NCI-H2107 treated with DMSO at 0.1 percent for 48 hours (cell line): Measurements from ENCODE around the gene CPNE4.

ENCODE experiments used
- DNase-seq: peaks from one replicate; lab custom pipeline; 2025; ENCODE audit not compliant: unreplicated experiment; lab: John Stamatoyannopoulos, UW

The CPNE4 gene

GRCh38 chr3:132017137-132017536 is 17.7 kb downstream of the CPNE4 start:
- no peak for DNase-seq

- no peak for DNase-seq
Measured at GRCh38 chr3:132016061-132017041, 18.5 kb downstream of the CPNE4 start.

GRCh38 chr3:132014105-132014504 is 20.7 kb downstream of the CPNE4 start:
- no peak for DNase-seq

GRCh38 chr3:132009241-132009640 is 25.6 kb downstream of the CPNE4 start:
- no peak for DNase-seq

GRCh38 chr3:132008837-132009236 is 26.0 kb downstream of the CPNE4 start:
- DNase-seq: no peak

GRCh38 chr3:132007617-132008016 is 27.2 kb downstream of the CPNE4 start:
- DNase-seq: no peak

GRCh38 chr3:132006605-132007204 is 28.1 kb downstream of the CPNE4 start:
- DNase-seq: peak; percentile 1

GRCh38 chr3:132004571-132004970 is 30.2 kb downstream of the CPNE4 start:
- no peak for DNase-seq

- DNase-seq: no peak
Measured at GRCh38 chr3:132003685-132004084, 31.1 kb downstream of the CPNE4 start.

GRCh38 chr3:132001999-132002398 is 32.8 kb downstream of the CPNE4 start:
- DNase-seq: no peak

- no peak for DNase-seq
Measured at GRCh38 chr3:132001036-132001435, 33.8 kb downstream of the CPNE4 start.

- no peak for DNase-seq
Measured at GRCh38 chr3:131998027-131998426, 36.8 kb downstream of the CPNE4 start.

GRCh38 chr3:131995891-131996290 is 38.9 kb downstream of the CPNE4 start:
- DNase-seq: no peak

- DNase-seq: no peak
Measured at GRCh38 chr3:131989318-131989717, 45.5 kb downstream of the CPNE4 start.

- DNase-seq: no peak
Measured at GRCh38 chr3:131988209-131988608, 46.6 kb downstream of the CPNE4 start.

GRCh38 chr3:131983689-131984088 is 51.1 kb downstream of the CPNE4 start:
- no peak for DNase-seq

GRCh38 chr3:131981323-131981722 is 53.5 kb downstream of the CPNE4 start:
- no peak for DNase-seq

GRCh38 chr3:131976448-131976847 is 58.4 kb downstream of the CPNE4 start:
- no peak for DNase-seq

GRCh38 chr3:131975047-131975446 is 59.8 kb downstream of the CPNE4 start:
- no peak for DNase-seq

- no peak for DNase-seq
Measured at GRCh38 chr3:131973731-131974130, 61.1 kb downstream of the CPNE4 start.

- DNase-seq: no peak
Measured at GRCh38 chr3:131972550-131972949, 62.3 kb downstream of the CPNE4 start.

- DNase-seq: no peak
Measured at GRCh38 chr3:131972091-131972490, 62.7 kb downstream of the CPNE4 start.
